Measurements from ENCODE around the gene NEDD4L. TPM values are rescaled to one million over a fixed set of nuclear protein-coding genes. Genes with fewer than 3 reads are reported as not detected.

NEDD4L gene
- total RNA-seq, 1 donor from 2014 or later = 135 TPM

GRCh38 chr18:58231930-58232329, 187.9 kb downstream of the NEDD4L start:
- no peak for DNase-seq (ENCODE audit: low spot score in 2 of 2, unreplicated experiment in 2 of 2)
- no peaks in the 10 kb centered on the region for H3K27me3 Mint-ChIP-seq (ENCODE audit: low read depth)
- no peak overlapping the region for H3K27ac Mint-ChIP-seq
- TF ChIP-seq, protein P1, sequence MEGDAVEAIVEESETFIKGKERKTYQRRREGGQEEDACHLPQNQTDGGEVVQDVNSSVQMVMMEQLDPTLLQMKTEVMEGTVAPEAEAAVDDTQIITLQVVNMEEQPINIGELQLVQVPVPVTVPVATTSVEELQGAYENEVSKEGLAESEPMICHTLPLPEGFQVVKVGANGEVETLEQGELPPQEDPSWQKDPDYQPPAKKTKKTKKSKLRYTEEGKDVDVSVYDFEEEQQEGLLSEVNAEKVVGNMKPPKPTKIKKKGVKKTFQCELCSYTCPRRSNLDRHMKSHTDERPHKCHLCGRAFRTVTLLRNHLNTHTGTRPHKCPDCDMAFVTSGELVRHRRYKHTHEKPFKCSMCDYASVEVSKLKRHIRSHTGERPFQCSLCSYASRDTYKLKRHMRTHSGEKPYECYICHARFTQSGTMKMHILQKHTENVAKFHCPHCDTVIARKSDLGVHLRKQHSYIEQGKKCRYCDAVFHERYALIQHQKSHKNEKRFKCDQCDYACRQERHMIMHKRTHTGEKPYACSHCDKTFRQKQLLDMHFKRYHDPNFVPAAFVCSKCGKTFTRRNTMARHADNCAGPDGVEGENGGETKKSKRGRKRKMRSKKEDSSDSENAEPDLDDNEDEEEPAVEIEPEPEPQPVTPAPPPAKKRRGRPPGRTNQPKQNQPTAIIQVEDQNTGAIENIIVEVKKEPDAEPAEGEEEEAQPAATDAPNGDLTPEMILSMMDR (IDR thresholded peaks at IDR 0.05; ENCODE audit: unreplicated experiment) = no peak
- H3K36me3 Mint-ChIP-seq = peaks cover 17% of the 10 kb centered on the region
- H3K9me3 Mint-ChIP-seq = peaks cover 11% of the 10 kb centered on the region
- H3K4me3 Mint-ChIP-seq = no peak overlapping the region
- peaks cover 25% of the 10 kb centered on the region for H3K4me1 Mint-ChIP-seq

DNA sequence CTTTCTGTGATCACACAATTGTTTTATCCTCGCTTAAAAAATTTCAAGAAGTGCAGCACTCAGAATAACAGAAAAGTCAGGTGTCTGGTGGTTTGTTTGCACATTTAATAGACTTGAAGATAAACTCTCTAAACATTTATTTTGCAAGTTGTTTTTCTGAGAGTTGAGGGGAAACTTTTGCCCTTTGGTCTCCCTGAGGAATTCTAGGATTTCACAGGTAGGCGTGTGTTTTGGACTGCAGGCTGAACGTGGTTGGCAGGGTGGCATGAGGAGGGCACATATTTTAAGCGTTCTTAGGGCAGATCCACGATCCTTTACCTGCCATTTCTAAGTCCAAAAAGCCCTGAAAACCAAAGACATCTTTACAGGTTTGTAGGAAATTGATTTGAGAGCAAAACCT, 188.6 kb downstream of the NEDD4L start:
- peaks cover 11% of the 10 kb centered on the region for H3K9me3 Mint-ChIP-seq
- TF ChIP-seq, protein P1 (IDR thresholded peaks at IDR 0.05; ENCODE audit: unreplicated experiment) = no peak
- H3K4me1 Mint-ChIP-seq = peaks cover 19% of the 10 kb centered on the region
- H3K36me3 Mint-ChIP-seq = peaks cover 17% of the 10 kb centered on the region
- no peak for DNase-seq (ENCODE audit: low spot score in 2 of 2, unreplicated experiment in 2 of 2)
- H3K4me3 Mint-ChIP-seq = no peak overlapping the region
- H3K27ac Mint-ChIP-seq = no peak overlapping the region
- H3K27me3 Mint-ChIP-seq (ENCODE audit: low read depth) = no peaks in the 10 kb centered on the region

- TF ChIP-seq, protein P1 (IDR thresholded peaks at IDR 0.05; ENCODE audit: unreplicated experiment) = no peak
- Mint-ChIP-seq H3K4me3 (no peak overlapping the region), H3K36me3 (peaks cover 17% of the 10 kb centered on the region), H3K27ac (no peak overlapping the region), H3K27me3 (ENCODE audit: low read depth) (no peaks in the 10 kb centered on the region), H3K4me1 (peaks cover 16% of the 10 kb centered on the region), H3K9me3 (peaks cover 11% of the 10 kb centered on the region)
- no peak for DNase-seq (ENCODE audit: low spot score in 2 of 2, unreplicated experiment in 2 of 2)
Observed at GRCh38 chr18:58234359-58234741, 190.3 kb downstream of the NEDD4L start.

- peaks cover 11% of the 10 kb centered on the region for H3K9me3 Mint-ChIP-seq
- no peak for DNase-seq (ENCODE audit: low spot score in 2 of 2, unreplicated experiment in 2 of 2)
- H3K27ac Mint-ChIP-seq = peak overlapping the region; percentile 60
- no peaks in the 10 kb centered on the region for H3K27me3 Mint-ChIP-seq (ENCODE audit: low read depth)
- H3K4me1 Mint-ChIP-seq = peaks cover 18% of the 10 kb centered on the region
- H3K4me3 Mint-ChIP-seq = no peak overlapping the region
- TF ChIP-seq, protein P1 (IDR thresholded peaks at IDR 0.05; ENCODE audit: unreplicated experiment) = no peak
- peaks cover 17% of the 10 kb centered on the region for H3K36me3 Mint-ChIP-seq
Observed at GRCh38 chr18:58235001-58235436, 191.0 kb downstream of the NEDD4L start.

DNA sequence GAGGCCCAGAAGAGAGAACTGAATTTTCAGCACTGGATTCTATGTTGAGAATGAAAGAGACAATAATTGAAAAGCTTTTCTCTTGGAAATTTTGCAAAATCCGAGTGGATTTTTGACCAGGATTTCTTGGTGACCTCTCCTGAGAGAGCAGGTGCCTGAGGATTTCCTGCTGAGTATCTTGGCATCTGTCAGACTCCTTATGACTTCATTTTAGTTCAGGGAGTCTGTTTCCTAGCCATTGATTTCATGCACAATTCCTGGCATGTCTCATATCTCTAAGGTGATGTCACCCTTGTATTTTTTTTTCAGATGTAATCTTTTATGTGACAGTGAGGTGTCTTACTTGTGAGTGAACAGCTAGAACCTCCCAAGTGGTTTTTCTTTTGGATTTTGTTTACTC, 195.9 kb downstream of the NEDD4L start:
- H3K27me3 Mint-ChIP-seq (ENCODE audit: low read depth) = no peaks in the 10 kb centered on the region
- H3K4me3 Mint-ChIP-seq = no peak overlapping the region
- TF ChIP-seq, protein P1 (IDR thresholded peaks at IDR 0.05; ENCODE audit: unreplicated experiment) = no peak
- no peak for DNase-seq (ENCODE audit: low spot score in 2 of 2, unreplicated experiment in 2 of 2)
- H3K36me3 Mint-ChIP-seq = no peaks in the 10 kb centered on the region
- H3K9me3 Mint-ChIP-seq = no peaks in the 10 kb centered on the region
- peak overlapping the region; percentile 59 for H3K27ac Mint-ChIP-seq
- H3K4me1 Mint-ChIP-seq = peaks cover 16% of the 10 kb centered on the region
